Body of pancreas (tissue), 4 donors: ENCODE data around the gene THNSL1.

Experiments
- CTCF ChIP-seq, 7 experiments: fragments of 450-650 bp in 4 of 7; fragments of 200-600 bp in 3 of 7; sonication (generic) in 3 of 7; IDR thresholded peaks; one replicate each; pipeline ENCODE4 v1.5.1; 2016 to 2019; ENCODE audit warnings: antibody characterized with exemption in 7 of 7
- POLR2A ChIP-seq, 3 donors: fragments of 450-650 bp; IDR thresholded peaks; one replicate each; pipeline ENCODE4 v1.6.1; 2016; ENCODE audit warnings: antibody characterized with exemption in 3 of 3, mild to moderate bottlenecking in 2 of 3

- TF ChIP-seq CTCF (IDR thresholded peaks at IDR 0.05) (no peak), POLR2A (IDR thresholded peaks at IDR 0.05) (no peak)
These were observed 33.6 kb downstream of the THNSL1 start for GRCh38 chr10:25049966-25050365.
